Colonic mucosa (tissue), 4 donors: ENCODE data around the gene ADAMTSL4. TPM values are rescaled to one million over a fixed set of nuclear protein-coding genes. Genes with fewer than 3 reads are reported as not detected.
A peak's percentile ranks its signal among the peaks of the same experiment; 100 is the strongest.

Experiments used
- DNase-seq: peaks from one replicate; pipeline ENCODE4 v3.0.0-alpha.2; 2020
- H3K27ac ChIP-seq: fragments of 200-600 bp; one replicate; pipeline ENCODE4 v1.8.0; 2021
- H3K27me3 ChIP-seq: fragments of 200-600 bp; one replicate; pipeline ENCODE4 v1.8.0; 2021
- H3K36me3 ChIP-seq: fragments of 200-600 bp; one replicate; pipeline ENCODE4 v1.8.0; 2021
- H3K4me1 ChIP-seq: fragments of 200-600 bp; one replicate; pipeline ENCODE4 v1.8.0; 2021; ENCODE audit warnings: mild to moderate bottlenecking
- H3K4me3 ChIP-seq: fragments of 200-600 bp; one replicate; pipeline ENCODE4 v1.8.0; 2021
- H3K9ac ChIP-seq, 2 donors: one replicate each; pipeline ENCODE4 v1.7.0; 2013; ENCODE audit warnings: control low read depth in 2 of 2, low read depth in 2 of 2, low read length in 2 of 2
- H3K9me3 ChIP-seq: fragments of 200-600 bp; one replicate; pipeline ENCODE4 v1.8.0; 2021
- intact Hi-C: fragments of 100-400 bp; cut with DNase I; formaldehyde crosslinking; loops from one replicate; pipeline ENCODE4 v1.14.1; 2022
- total RNA-seq, 2 donors: library from RNA; stranded (reverse); fragmentation: NEBNext Ultra II Directional in 1 of 2; extraction: Animal tissue kit (Norgen Biotek cat#: 25700) in 1 of 2; gene quantifications; one replicate each; pipeline ENCODE4 v1.2.1, GENCODE V29; 2021
- TF ChIP-seq, protein P1 (sequence below): fragments of 200-600 bp; IDR thresholded peaks from one replicate; pipeline ENCODE4 v1.8.0; 2022; ENCODE audit warnings: antibody characterized with exemption, mild to moderate bottlenecking
- donor health status: healthy.
- donor health status: DM: no; HTN: no; CAD: no.
- donor health status: DM: no; HTN: no; CAD: no.

ADAMTSL4 gene
- total RNA-seq, 2 donors from 2014 or later, result 4.9 to 6.3 TPM

DNA sequence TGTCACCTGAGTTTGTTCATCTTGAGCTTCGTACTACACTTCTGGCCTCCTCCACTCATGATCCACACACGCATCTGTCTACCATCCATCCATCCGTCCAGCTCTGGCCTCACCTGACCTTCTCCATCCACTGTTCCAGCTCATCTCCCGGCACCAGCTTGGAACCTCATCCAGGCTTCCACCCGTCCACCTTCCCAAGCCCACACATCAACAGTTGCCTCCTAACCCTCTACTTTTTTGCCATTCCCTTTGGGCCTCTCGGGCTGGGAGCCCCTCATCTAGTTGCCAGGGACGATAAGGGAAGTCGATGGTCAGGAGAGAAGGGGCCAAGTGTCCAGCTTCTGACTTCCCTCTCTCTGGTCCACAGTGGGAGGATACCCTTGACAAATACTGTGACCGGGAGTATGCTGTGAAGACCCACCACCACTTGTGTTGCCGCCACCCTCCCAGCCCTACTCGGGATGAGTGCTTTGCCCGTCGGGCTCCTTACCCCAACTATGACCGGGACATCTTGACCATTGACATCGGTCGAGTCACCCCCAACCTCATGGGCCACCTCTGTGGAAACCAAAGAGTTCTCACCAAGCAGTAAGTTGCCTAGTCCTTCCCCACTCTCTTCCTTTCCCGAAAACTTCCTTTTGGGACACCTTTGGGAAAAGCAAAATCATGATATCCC lies 37.1 kb upstream of the ADAMTSL4 start:
- TF ChIP-seq, protein P1, sequence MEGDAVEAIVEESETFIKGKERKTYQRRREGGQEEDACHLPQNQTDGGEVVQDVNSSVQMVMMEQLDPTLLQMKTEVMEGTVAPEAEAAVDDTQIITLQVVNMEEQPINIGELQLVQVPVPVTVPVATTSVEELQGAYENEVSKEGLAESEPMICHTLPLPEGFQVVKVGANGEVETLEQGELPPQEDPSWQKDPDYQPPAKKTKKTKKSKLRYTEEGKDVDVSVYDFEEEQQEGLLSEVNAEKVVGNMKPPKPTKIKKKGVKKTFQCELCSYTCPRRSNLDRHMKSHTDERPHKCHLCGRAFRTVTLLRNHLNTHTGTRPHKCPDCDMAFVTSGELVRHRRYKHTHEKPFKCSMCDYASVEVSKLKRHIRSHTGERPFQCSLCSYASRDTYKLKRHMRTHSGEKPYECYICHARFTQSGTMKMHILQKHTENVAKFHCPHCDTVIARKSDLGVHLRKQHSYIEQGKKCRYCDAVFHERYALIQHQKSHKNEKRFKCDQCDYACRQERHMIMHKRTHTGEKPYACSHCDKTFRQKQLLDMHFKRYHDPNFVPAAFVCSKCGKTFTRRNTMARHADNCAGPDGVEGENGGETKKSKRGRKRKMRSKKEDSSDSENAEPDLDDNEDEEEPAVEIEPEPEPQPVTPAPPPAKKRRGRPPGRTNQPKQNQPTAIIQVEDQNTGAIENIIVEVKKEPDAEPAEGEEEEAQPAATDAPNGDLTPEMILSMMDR, result no peak
- Histone ChIP-seq H3K4me1 (peaks cover 21% of the 10 kb centered on the region), H3K27ac (no peak overlapping the region), H3K4me3 (no peak overlapping the region), H3K9me3 (no peaks in the 10 kb centered on the region), H3K27me3 (no peaks in the 10 kb centered on the region), H3K9ac (no peak overlapping the region), H3K36me3 (no peaks in the 10 kb centered on the region)
- no peak for DNase-seq
- intact Hi-C loops, result no loop called here

DNA sequence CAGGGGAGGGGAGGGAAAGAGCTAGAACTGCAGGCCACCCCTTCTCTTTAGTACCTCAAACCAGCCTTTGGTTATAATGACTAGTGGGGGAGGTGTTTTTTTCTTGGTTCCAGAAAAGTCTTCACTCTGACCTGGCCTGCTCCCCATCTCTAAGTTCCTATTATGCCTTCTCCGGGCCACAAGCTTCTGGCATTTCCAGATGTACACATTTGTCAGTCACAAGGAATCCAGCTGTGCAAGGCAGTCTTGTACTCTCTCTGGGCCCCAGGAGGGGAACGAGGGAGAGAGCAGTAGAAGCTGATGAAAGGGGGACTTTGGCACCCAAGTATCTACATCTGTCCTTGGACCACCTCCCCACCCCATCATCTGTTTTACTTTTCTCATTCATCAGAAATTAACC lies 36.4 kb upstream of the ADAMTSL4 start:
- H3K4me3 ChIP-seq, result no peak overlapping the region
- H3K27ac ChIP-seq, result no peak overlapping the region
- H3K4me1 ChIP-seq, result peaks cover 22% of the 10 kb centered on the region
- no peaks in the 10 kb centered on the region for H3K9me3 ChIP-seq
- TF ChIP-seq, protein P1, result no peak
- no peaks in the 10 kb centered on the region for H3K36me3 ChIP-seq
- H3K9ac ChIP-seq, result no peak overlapping the region
- DNase-seq, result no peak
- H3K27me3 ChIP-seq, result no peaks in the 10 kb centered on the region
- intact Hi-C loops, result no loop called here

DNA sequence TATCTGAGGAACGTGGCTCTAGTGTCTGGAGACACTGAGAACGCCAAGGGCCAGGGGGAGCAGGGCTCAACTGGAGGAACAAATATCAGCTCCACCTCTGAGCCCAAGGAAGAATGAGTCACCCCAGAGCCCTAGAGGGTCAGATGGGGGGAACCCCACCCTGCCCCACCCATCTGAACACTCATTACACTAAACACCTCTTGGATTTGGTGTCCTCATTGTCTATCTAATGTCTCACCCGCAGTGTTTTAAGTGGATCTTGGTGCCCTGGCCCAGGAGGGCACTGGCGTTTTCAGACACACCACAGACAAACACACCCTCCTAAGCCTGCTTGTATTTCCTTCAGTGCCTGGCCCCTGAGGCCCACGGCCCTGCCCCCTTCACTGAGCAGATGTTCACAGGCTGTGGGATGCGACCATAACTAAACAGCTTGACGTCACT lies 35.8 kb upstream of the ADAMTSL4 start:
- DNase-seq, result no peak
- Histone ChIP-seq H3K9me3 (no peaks in the 10 kb centered on the region), H3K9ac (no peak overlapping the region), H3K4me1 (peaks cover 18% of the 10 kb centered on the region), H3K27ac (no peak overlapping the region), H3K36me3 (no peaks in the 10 kb centered on the region), H3K4me3 (no peak overlapping the region), H3K27me3 (no peaks in the 10 kb centered on the region)
- TF ChIP-seq, protein P1, result no peak
- intact Hi-C loops, result no loop called here

DNA sequence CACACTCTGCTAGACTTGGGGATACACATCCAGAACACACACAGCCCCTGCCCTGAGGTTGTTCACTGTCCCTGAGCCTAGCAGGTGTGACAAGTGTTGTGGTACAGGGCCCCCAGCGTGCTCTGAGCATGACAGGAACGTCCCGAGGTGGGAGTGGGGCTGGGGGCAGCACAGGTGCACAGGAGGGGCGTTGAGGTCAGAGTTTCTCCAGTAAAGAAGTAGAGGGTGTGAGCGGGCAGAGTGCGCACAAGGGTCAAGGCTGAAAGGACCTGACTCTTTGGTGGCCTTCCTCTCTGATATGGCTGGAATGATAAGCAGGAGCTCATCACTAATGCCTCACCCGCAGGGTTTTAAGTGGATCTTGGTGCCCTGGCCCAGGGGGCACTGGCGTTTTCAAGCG lies 34.9 kb upstream of the ADAMTSL4 start:
- peaks cover 18% of the 10 kb centered on the region for H3K4me1 ChIP-seq
- no peaks in the 10 kb centered on the region for H3K36me3 ChIP-seq
- no peaks in the 10 kb centered on the region for H3K27me3 ChIP-seq
- no peaks in the 10 kb centered on the region for H3K9me3 ChIP-seq
- TF ChIP-seq, protein P1, result no peak
- DNase-seq, result no peak
- H3K27ac ChIP-seq, result no peak overlapping the region
- intact Hi-C loops, result no loop called here
- H3K4me3 ChIP-seq, result peak overlapping the region; percentile 49
- no peak overlapping the region for H3K9ac ChIP-seq

DNA sequence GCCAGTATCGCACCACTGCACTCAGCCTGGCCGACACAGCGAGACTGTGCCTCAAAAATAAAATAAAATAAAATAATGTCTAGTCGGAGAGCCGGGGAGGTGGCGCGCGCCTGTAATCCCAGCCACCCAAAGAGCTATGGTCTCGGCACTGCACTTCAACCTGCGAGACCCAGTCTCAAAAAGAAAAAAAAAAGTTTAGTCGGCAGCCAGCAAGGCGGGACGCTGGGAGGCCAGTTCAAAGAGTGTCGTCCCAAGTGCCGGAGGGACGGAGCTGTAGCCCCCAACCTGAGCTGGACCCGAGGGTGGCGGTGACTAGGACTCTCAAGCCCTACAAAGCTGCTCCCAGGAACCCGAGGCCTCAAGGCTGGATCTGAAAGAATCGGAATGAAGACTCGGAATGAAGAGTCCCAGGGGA lies 34.3 kb upstream of the ADAMTSL4 start:
- peaks cover 18% of the 10 kb centered on the region for H3K4me1 ChIP-seq
- H3K27ac ChIP-seq, result peak overlapping the region; percentile 75
- intact Hi-C loops, result no loop called here
- H3K4me3 ChIP-seq, result peak overlapping the region; percentile 49
- H3K27me3 ChIP-seq, result no peaks in the 10 kb centered on the region
- DNase-seq, result no peak
- no peaks in the 10 kb centered on the region for H3K9me3 ChIP-seq
- peak overlapping the region; percentile 86 for H3K9ac ChIP-seq
- H3K36me3 ChIP-seq, result no peaks in the 10 kb centered on the region
- TF ChIP-seq, protein P1, result no peak
